ENCODE data around the gene CDK19.

DNA sequence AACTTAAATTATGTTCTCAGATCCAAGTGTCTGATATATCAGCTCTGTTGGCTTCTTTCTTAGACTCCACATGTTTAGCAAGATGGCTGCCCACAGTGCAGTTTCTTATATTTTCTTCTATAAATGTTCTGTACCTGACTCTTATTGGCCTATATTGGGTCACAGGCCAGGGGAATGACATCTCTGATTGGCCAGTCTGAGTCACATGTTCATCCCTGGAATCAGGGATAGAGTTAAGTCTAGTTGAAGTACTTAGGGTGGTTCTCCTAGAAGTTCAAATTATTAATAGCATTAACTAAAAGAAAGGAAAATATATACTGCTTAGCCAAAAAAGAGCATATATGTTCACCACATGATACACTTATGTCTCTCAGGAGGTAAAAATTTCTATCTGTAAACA, 233.6 kb downstream of the CDK19 start:
- TF ChIP-seq, protein P1, sequence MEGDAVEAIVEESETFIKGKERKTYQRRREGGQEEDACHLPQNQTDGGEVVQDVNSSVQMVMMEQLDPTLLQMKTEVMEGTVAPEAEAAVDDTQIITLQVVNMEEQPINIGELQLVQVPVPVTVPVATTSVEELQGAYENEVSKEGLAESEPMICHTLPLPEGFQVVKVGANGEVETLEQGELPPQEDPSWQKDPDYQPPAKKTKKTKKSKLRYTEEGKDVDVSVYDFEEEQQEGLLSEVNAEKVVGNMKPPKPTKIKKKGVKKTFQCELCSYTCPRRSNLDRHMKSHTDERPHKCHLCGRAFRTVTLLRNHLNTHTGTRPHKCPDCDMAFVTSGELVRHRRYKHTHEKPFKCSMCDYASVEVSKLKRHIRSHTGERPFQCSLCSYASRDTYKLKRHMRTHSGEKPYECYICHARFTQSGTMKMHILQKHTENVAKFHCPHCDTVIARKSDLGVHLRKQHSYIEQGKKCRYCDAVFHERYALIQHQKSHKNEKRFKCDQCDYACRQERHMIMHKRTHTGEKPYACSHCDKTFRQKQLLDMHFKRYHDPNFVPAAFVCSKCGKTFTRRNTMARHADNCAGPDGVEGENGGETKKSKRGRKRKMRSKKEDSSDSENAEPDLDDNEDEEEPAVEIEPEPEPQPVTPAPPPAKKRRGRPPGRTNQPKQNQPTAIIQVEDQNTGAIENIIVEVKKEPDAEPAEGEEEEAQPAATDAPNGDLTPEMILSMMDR (conservative IDR thresholded peaks at IDR 0.05 in 1 of 2, IDR thresholded peaks at IDR 0.05 in 1 of 2; ENCODE audit: low read depth in 1 of 2, low read length in 2 of 2) = no peak
- TF ChIP-seq EZH2 (IDR thresholded peaks at IDR 0.05; ENCODE audit: low read length, missing control alignments) = no peak
